ENCODE data around the gene DUSP9. TPM values are rescaled to one million over a fixed set of nuclear protein-coding genes. Genes with fewer than 3 reads are reported as not detected.
A peak's percentile ranks its signal among the peaks of the same experiment; 100 is the strongest.

DUSP9 gene
- total RNA-seq, 1 donor from 2014 or later: not detected

DNA sequence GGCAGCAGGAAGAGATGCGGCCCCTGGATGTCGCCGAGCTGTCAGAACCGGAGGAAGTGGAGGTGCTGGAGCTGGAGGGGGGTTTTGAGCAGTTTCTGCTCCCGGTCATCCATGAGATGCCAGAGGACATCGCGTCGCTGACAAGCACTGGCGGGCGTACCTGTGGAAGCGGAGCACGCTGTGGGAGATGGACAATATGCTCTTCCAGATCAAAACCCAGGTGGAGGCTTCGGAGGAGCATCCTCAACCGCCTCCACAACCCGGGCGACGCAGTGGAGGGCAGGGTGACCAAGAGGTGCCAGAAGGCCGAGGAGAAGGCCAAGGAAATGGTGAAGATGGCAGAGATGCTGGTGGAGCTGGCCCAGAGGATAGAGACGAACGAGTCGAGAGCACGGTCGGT lies 40.5 kb upstream of the DUSP9 start:
- ChIA-PET POLR2A (interaction anchor here (0.8 kb wide), 1 partner anchor 11 kb away, joined by 3 read pairs; no protein-coding TSS in a partner anchor), CTCF (interaction anchor here (1.0 kb wide), 1 partner anchor 33 kb away, joined by 3 read pairs; no protein-coding TSS in a partner anchor)
- intact Hi-C loops (cut with micrococcal nuclease): no loop called here
- DNase-seq (no peak), ATAC-seq (ENCODE audit: low read depth) (no peak)
- TF ChIP-seq, protein P1, sequence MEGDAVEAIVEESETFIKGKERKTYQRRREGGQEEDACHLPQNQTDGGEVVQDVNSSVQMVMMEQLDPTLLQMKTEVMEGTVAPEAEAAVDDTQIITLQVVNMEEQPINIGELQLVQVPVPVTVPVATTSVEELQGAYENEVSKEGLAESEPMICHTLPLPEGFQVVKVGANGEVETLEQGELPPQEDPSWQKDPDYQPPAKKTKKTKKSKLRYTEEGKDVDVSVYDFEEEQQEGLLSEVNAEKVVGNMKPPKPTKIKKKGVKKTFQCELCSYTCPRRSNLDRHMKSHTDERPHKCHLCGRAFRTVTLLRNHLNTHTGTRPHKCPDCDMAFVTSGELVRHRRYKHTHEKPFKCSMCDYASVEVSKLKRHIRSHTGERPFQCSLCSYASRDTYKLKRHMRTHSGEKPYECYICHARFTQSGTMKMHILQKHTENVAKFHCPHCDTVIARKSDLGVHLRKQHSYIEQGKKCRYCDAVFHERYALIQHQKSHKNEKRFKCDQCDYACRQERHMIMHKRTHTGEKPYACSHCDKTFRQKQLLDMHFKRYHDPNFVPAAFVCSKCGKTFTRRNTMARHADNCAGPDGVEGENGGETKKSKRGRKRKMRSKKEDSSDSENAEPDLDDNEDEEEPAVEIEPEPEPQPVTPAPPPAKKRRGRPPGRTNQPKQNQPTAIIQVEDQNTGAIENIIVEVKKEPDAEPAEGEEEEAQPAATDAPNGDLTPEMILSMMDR (IDR thresholded peaks at IDR 0.05): no peak
- peaks cover 3% of the 10 kb centered on the region for H3K4me1 Mint-ChIP-seq
- H3K4me3 Mint-ChIP-seq: no peak overlapping the region
- H3K27me3 Mint-ChIP-seq: no peaks in the 10 kb centered on the region
- H3K9me3 Mint-ChIP-seq: no peaks in the 10 kb centered on the region
- no peak overlapping the region for H3K27ac Mint-ChIP-seq
- no peaks in the 10 kb centered on the region for H3K36me3 Mint-ChIP-seq (ENCODE audit: low read depth)

DNA sequence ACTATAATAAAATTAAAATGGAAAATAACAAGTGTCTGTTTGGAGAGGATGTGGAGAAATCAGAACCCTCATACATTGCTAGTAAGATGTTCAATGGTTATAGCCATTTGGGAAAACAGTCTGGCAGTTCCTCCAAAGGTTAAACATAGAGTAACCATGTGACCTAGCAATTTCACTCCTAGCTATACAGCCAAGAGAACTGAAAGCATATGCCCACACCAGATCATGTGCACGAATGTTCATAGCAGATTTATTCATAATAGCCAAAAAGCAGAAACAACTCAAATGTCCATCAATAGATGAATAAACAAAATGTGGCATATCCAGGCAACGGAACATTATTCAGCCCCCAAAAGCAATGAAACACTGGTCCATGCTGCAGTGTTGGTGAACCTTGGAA lies 38.6 kb upstream of the DUSP9 start:
- ChIA-PET POLR2A (interaction anchor here (0.5 kb wide), 1 partner anchor 55 kb away, joined by 3 read pairs; no protein-coding TSS in a partner anchor), CTCF (no interaction called here)
- Mint-ChIP-seq H3K9me3 (no peaks in the 10 kb centered on the region), H3K4me1 (peaks cover 9% of the 10 kb centered on the region), H3K27ac (no peak overlapping the region), H3K4me3 (no peak overlapping the region), H3K36me3 (ENCODE audit: low read depth) (no peaks in the 10 kb centered on the region), H3K27me3 (peaks cover 1% of the 10 kb centered on the region)
- DNase-seq: no peak
- TF ChIP-seq, protein P1 (IDR thresholded peaks at IDR 0.05): no peak
- no peak for ATAC-seq (ENCODE audit: low read depth)
- intact Hi-C loops (cut with micrococcal nuclease): no loop called here

DNA sequence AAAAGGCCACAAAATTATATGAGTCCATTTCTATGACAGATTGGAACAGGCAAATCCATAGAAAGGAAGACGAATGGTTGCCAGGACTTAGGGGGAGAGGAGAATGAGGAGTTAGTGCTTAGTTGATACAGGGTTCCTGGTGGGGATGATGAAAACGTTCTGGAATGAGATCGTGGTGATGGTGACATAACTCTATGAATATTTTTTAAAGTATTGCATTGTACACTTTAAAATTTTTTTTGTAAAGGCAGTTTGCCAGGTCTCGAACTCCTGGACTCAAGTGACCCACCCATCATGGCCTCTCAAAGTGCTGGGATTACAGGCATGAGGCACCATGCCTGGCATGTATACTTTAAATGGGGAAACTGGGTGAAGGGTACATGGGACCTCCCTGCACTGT lies 38.2 kb upstream of the DUSP9 start:
- ChIA-PET CTCF (interaction anchor here (1.2 to 1.9 kb wide), 5 partner anchors 9 to 60 kb away, joined by 3 to 12 read pairs (median 7); no protein-coding TSS in a partner anchor), POLR2A (interaction anchor here (0.5 to 2.0 kb wide), 2 partner anchors 9 to 55 kb away, joined by 3 to 12 read pairs; partner anchors contain the start of gene CCNQ)
- TF ChIP-seq, protein P1 (IDR thresholded peaks at IDR 0.05): no peak
- no peak for ATAC-seq (ENCODE audit: low read depth)
- intact Hi-C loops (cut with micrococcal nuclease): no loop called here
- no peaks in the 10 kb centered on the region for H3K9me3 Mint-ChIP-seq
- H3K4me1 Mint-ChIP-seq: peaks cover 9% of the 10 kb centered on the region
- no peak overlapping the region for H3K4me3 Mint-ChIP-seq
- H3K27ac Mint-ChIP-seq: no peak overlapping the region
- H3K27me3 Mint-ChIP-seq: peaks cover 3% of the 10 kb centered on the region
- H3K36me3 Mint-ChIP-seq (ENCODE audit: low read depth): no peaks in the 10 kb centered on the region
- no peak for DNase-seq

DNA sequence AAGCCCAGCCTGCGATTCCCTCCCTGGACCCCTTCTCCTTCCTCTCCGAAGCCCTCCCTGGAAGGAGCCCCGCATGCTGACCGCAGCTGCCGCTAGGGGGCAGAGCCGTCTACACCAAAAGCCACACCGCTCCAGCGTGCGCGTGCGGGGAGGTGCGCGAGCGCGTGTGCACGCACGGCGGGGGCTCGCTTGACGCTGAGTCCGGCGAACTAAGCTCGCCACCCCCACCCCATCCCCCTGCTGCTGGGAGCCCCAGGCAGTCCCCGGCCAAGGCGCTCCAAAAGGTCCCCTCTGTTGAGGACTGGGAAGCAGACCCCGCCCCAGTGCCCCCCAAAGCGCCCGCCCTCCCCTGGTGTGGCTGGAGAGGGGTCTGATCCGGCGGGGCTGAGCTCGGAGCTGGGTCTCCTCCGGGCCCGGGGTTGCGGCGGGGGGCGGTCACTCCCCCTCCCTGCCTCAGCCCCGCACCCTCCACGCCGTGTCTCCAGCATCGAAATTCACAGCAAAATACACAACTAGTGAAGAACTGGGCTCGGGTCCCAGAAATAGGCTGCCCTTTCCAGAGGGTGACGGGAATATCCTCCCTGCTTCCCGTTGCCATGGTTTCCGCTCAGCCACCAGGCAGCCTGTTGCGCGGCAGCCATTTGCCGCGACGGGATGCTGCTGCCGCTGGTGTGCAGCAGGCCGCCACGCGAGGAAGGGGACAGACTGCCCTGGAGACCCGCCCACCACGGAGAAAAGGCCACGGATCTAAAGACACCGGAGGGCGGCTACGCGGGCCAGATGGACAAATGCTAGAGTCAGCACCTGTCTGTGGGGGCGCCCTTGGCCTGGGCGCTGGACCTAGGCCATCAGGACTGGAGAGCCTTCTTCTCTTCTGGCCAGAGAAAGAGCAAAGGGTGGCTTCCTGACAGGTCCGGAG lies 36.8 kb upstream of the DUSP9 start:
- CTCF ChIA-PET: interaction anchor here (1.0 to 1.9 kb wide), 7 partner anchors 9 to 58 kb away, joined by 3 to 12 read pairs (median 4); partner anchors contain the start of gene DUSP9
- Mint-ChIP-seq H3K4me1 (peaks cover 9% of the 10 kb centered on the region), H3K36me3 (ENCODE audit: low read depth) (no peaks in the 10 kb centered on the region), H3K9me3 (no peaks in the 10 kb centered on the region), H3K27me3 (peaks cover 3% of the 10 kb centered on the region), H3K27ac (no peak overlapping the region), H3K4me3 (peak overlapping the region; percentile 82)
- DNase-seq (peak; percentile 63), ATAC-seq (ENCODE audit: low read depth) (peak; percentile 92)
- TF ChIP-seq, protein P1 (IDR thresholded peaks at IDR 0.05): no peak
- POLR2A ChIA-PET: interaction anchor here (0.9 to 2.0 kb wide), 2 partner anchors 10 to 37 kb away, joined by 3 to 12 read pairs; partner anchors contain the start of genes CCNQ and DUSP9
- intact Hi-C loops (cut with micrococcal nuclease): loop anchor here (1.0 to 5.0 kb wide), 5 partner anchors 11 to 55 kb away; partner anchors contain the start of gene CCNQ

DNA sequence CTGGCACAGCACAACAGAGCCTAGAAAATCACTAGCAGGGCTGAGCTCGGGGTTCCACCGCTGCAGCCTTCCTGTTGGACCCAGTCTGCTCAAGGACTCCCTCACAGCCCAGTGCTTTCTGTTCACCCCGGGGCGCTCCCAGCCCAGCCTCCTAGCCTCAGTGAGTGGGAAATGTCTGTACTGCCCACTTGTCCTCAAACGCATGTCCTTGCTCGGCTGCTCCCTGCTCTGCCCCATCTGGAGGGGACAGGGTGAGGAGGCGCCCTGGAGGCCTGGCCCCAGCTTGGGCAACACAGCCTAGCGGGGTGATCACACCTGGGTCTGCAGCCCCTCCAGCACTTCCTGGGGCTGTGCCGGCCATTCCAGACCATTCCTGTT lies 36.2 kb upstream of the DUSP9 start:
- DNase-seq: no peak
- H3K9me3 Mint-ChIP-seq: no peaks in the 10 kb centered on the region
- peaks cover 3% of the 10 kb centered on the region for H3K27me3 Mint-ChIP-seq
- POLR2A ChIA-PET: no interaction called here
- TF ChIP-seq, protein P1 (IDR thresholded peaks at IDR 0.05): no peak
- CTCF ChIA-PET: interaction anchor here (1.0 kb wide), 1 partner anchor 36 kb away, joined by 3 read pairs; the partner anchor contains the start of gene DUSP9
- ATAC-seq (ENCODE audit: low read depth): no peak
- peaks cover 9% of the 10 kb centered on the region for H3K4me1 Mint-ChIP-seq
- H3K4me3 Mint-ChIP-seq: peak overlapping the region; percentile 82
- no peaks in the 10 kb centered on the region for H3K36me3 Mint-ChIP-seq (ENCODE audit: low read depth)
- no peak overlapping the region for H3K27ac Mint-ChIP-seq
- intact Hi-C loops (cut with micrococcal nuclease): loop anchor here (1.0 to 5.0 kb wide), 5 partner anchors 12 to 56 kb away; partner anchors contain the start of gene CCNQ
